GM12891 (cell line): ENCODE results near the gene USH1C.

Experiments used
- PAX5 ChIP-seq: IDR thresholded peaks from 2 replicates; pipeline ENCODE4 v1.6.1; 2011; ENCODE audit warnings: low read length, moderate library complexity, mild to moderate bottlenecking; ENCODE audit not compliant: insufficient read depth, severe bottlenecking
- POLR2A ChIP-seq: IDR thresholded peaks from 2 replicates; pipeline ENCODE4 v1.6.1; 2011; ENCODE audit warnings: low read depth, low read length, control low read depth
- POLR2AphosphoS5 ChIP-seq: IDR thresholded peaks from 2 replicates; pipeline ENCODE4 v1.6.1; 2011; ENCODE audit warnings: low read depth, low read length, control low read depth
- POU2F2 ChIP-seq: IDR thresholded peaks from 2 replicates; pipeline ENCODE4 v1.6.1; 2011; ENCODE audit warnings: low read depth, mild to moderate bottlenecking, control low read depth, low read length, moderate library complexity
- SPI1 ChIP-seq: IDR thresholded peaks from 2 replicates; pipeline ENCODE4 v1.6.1; 2011; ENCODE audit warnings: low read depth, low read length, control low read depth
- TAF1 ChIP-seq: IDR thresholded peaks from 2 replicates; pipeline ENCODE4 v1.6.1; 2011; ENCODE audit warnings: low read depth, low read length, control low read depth

GRCh38 chr11:17578296-17578695 is 34.1 kb upstream of the USH1C start:
- TF ChIP-seq POLR2A (no peak), POLR2AphosphoS5 (no peak), SPI1 (no peak), TAF1 (no peak), POU2F2 (no peak), PAX5 (no peak)
